Occipital lobe (tissue), 2 donors: Measurements from ENCODE around the gene PGD. TPM values are rescaled to one million over a fixed set of nuclear protein-coding genes. Genes with fewer than 3 reads are reported as not detected.
"Not testable (repeated sequence)": the region's sequence is repeated elsewhere in the genome, so short reads cannot be mapped to it uniquely, and the experiment has no call there.

ENCODE experiments used
- DNase-seq: peaks from one replicate; lab custom pipeline; 2025; lab: John Stamatoyannopoulos, UW
- total RNA-seq: library from RNA; depleted of rRNA; stranded (reverse); fragments of >200 nt; gene quantifications from one replicate; pipeline ENCODE4 v1.2.3, GENCODE V29; 2014

Gene PGD
- total RNA-seq, 1 donor from 2014 or later = 94.1 TPM

- no peak for DNase-seq
Measured at GRCh38 chr1:10434590-10434989, 35.7 kb downstream of the PGD start.

- no peak for DNase-seq
Measured at GRCh38 chr1:10437052-10437451, 38.2 kb downstream of the PGD start.

GRCh38 chr1:10438677-10439163 is 39.9 kb downstream of the PGD start:
- DNase-seq = no peak

DNA sequence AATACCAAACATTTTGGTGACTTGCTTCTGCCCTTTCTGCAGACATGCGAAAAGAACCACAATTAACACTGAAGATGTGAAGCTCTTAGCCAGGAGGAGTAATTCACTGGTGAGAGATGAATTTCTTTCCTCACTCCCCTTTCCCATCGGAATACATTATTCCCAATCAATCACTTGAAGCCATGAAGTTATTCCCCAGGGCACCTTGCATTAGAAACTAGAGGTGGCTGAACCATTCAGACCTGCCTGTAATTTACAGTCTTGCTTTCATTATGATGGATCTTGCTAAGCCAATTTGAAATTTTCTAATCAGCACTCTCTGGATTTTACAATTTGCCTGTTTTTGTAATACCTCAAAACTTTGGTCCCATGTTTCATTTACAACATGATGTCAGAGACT is 41.4 kb downstream of the PGD start:
- no peak for DNase-seq

GRCh38 chr1:10440794-10441193 is 41.9 kb downstream of the PGD start:
- no peak for DNase-seq

DNA sequence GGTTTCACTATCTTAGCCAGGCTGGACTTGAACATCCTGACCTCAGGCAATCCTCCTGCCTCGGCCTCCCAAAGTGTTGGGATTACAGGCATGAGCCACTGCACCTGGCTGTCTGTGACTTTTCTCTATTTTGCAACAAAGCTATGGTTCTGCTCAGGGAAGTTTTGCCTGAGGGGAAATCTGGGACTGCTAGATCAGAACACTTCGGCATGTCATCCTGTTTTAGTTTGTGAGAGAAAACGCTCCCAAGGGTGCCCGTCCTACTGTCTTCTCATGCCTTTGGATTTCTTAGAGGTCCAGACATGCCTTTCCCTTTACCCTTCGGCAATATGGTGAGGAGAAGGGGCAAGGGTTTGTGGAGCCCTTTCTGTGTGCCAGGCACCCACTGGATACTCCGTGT is 45.4 kb downstream of the PGD start:
- DNase-seq = no peak

DNA sequence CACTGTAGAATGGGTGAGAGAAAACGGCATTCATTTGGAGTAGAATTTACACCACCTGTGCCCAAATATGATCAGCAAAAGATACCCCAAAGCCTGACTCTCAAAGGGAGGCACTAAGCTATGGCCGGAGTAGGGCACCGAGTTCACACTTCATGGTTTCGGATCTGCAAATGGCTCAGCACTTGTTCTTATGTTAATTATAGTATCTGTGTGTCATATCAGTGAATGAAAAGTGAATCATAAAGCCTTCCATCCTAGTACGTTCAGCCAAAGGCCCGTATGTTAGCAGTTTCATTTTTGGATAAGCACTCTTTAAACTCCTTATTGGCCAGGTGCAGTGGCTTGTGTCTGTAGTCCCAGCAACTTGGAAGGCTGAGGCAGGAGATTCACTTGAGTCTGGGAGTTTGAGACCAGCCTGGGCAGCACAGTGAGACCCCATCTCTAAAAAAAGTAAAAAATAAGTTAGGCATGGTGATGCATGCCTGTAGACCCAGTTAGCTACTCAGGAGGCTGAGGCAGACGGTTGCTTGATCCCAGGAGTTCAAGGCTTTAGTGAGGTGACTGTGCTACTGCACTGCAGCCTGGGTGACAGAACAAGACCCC is 46.0 kb downstream of the PGD start:
- DNase-seq = no peak

DNA sequence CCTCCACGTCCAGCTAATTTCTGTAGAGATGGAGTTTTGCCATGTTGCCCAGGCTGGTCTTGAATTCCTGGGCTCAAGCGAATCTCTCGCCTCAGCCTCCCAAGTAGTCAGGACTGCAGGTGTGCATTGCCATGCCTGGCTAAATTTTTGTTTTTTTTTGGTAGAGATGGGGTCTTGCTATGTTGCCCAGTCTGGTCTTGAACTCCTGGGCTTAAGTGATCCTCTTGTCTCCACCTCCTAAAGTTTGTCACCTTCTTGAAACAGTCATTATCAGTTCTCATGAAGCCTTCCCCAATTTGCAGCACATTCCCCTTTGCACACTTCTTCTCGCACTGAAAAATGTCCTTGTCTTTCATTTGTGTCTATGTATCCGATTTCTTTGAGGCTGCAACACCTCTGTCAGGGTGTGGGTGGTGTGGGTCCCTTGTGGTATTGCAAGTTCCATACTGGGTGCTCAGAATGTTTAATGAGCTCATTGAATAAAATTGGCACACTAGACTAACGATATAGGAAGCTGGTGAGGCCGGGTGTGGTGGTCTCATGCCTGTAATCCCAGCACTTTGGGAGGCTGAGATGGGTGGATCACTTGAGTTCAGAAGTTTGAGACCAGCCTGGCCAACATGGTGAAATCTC is 48.0 kb downstream of the PGD start:
- DNase-seq = no peak

GRCh38 chr1:10449751-10450150 is 50.9 kb downstream of the PGD start, which contains the start of gene CORT:
Gene CORT (plus strand): TSS chr1:10450031. CDS start chr1:10450224, 193 bp downstream.
- DNase-seq = no peak

- no peak for DNase-seq
Measured at GRCh38 chr1:10450156-10450814, 51.4 kb downstream of the PGD start.

- no peak for DNase-seq
Measured at GRCh38 chr1:10450836-10451235, 52.0 kb downstream of the PGD start.

GRCh38 chr1:10451287-10451686 is 52.4 kb downstream of the PGD start:
- DNase-seq = no peak

- DNase-seq = no peak
Measured at GRCh38 chr1:10456048-10456447, 57.2 kb downstream of the PGD start.

DNA sequence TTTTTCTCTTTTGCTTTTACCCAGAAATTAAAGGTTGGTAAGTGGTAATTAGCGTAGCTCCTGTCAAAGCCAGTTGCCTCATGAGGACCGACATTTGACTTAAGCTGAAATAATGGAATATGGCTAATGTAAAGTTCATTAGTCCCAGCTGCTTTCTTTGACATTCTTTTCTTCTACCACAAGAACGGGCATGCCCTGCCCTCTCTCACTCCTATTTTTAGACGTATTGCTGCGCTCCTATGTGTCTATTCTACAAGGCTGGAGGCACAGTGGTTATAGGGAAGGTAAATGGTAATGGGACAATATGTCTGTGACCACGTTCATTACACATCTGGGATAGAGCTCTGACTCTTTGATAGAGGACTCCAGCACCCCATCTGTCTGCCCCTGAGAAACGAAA is 57.8 kb downstream of the PGD start:
- no peak for DNase-seq

- DNase-seq = not testable (repeated sequence)
Measured at GRCh38 chr1:10457462-10457861, 58.6 kb downstream of the PGD start.

DNA sequence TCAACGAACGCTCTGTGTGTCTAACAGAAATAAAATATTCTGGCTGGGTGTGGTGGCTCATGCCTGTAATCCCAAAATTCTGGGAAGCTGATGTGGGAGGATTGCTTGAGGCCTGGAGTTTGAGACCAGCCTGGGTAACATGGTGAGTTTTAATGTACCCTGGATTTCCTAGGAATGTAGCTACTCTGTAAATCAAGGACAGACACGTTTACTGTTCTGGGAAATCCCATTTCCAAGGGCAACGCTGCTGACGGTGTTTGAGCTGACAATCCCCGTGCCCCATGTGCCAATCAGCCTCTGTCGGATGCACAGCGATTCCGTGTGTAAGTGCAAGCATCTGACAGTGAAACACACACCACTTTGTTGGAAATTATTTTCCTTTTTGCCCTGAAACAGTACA is 59.0 kb downstream of the PGD start:
- no peak for DNase-seq

DNA sequence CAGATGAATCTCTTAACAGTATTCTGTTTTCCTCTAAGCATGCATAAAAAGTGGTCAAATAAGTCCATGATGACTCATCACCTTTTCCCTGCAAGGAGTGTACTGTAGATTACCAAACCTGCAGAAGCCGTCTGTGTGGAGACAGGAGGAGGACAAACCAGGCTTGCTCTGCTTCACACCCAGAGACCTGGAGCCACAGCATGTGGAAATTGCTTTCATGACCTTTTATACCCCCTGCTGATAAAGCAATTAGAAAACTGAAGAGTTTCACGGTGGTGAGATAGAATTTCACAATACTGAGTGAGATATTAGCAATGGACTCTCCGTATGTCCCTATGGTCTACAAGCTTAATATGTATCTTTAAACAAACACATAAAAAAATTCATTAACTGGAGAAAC is 60.3 kb downstream of the PGD start:
- no peak for DNase-seq

DNA sequence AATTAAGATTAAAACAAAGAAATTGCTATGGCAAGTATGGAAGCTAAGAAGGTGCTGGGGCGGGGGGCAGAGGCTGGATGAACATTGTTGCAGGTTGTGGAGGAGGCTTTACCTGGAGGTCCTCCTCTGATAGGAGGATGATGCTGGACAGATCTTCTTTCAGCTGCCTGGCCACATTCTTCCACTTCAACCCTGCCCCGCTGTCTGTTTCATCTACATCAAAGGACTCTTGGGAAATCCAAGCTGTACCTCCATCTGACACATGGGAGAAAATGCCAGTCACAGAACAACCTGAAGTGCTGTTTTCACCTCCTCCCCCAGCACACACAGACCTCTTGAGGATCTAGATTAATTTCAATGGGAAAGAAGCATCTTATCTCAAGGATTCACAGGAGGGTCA is 68.2 kb downstream of the PGD start:
- DNase-seq = no peak

- no peak for DNase-seq
Measured at GRCh38 chr1:10470043-10470442, 71.2 kb downstream of the PGD start.
